A549 (cell line): ENCODE results near the gene PRKD3. TPM values are rescaled to one million over a fixed set of nuclear protein-coding genes. Genes with fewer than 3 reads are reported as not detected.

Source experiments
- ATAC-seq, 2 experiments: fragments of 200-7000 bp in 1 of 2; fragments of >200 bp in 1 of 2; cut with Nextera tagmentation in 1 of 2; cut with Tn5 transposase in 1 of 2; 3 replicates each; pipeline versions ENCODE4 v1.8.0 to v1.9.1; 2018 to 2020; ENCODE audit warnings: mild to moderate bottlenecking in 1 of 2, moderate library complexity in 1 of 2
- CTCF ChIA-PET: fragments of 300-600 bp; sonication (Branson Sonifier 250); formaldehyde crosslinking; extraction: SDS; loops from one replicate; lab custom pipeline; 2021; ENCODE audit warnings: antibody characterized with exemption, inconsistent platforms; lab: Yijun Ruan, JAX
- POLR2A ChIA-PET: fragments of 350-600 bp; formaldehyde crosslinking; extraction: SDS; loops from one replicate; lab custom pipeline; 2021; ENCODE audit warnings: antibody characterized with exemption, inconsistent platforms; lab: Yijun Ruan, JAX
- DNase-seq, 2 experiments: peaks; one replicate each; pipeline versions ENCODE4 v3.0.0 to v3.0.0-alpha.2; 2011 to 2016; ENCODE audit warnings: low read depth in 1 of 2, low spot score in 1 of 2
- FAIRE-seq: peaks from 2 replicates; lab custom pipeline; 2011; peaks lifted over from hg19 to GRCh38; lab: Jason Lieb, UNC
- H3K27ac ChIP-seq, 2 experiments: fragments of >200 bp; sonication (Bioruptor Twin); formaldehyde crosslinking; 3 replicates each; pipeline ENCODE4 v1.5.1; 2016 to 2017
- H3K4me1 ChIP-seq: fragments of >200 bp; sonication (Bioruptor Twin); formaldehyde crosslinking; 3 replicates; pipeline ENCODE4 v1.6.1; 2016
- H3K4me2 ChIP-seq: fragments of >200 bp; sonication (Bioruptor Twin); formaldehyde crosslinking; 3 replicates; pipeline ENCODE4 v1.6.1; 2016
- H3K4me3 ChIP-seq: fragments of >200 bp; sonication (Bioruptor Twin); formaldehyde crosslinking; 3 replicates; pipeline ENCODE4 v1.5.1; 2016
- H3K9me3 ChIP-seq: fragments of >200 bp; sonication (Bioruptor Twin); formaldehyde crosslinking; 3 replicates; pipeline ENCODE4 v1.6.1; 2016
- BCL3 ChIP-seq: fragments of >200 bp; sonication (Bioruptor Twin); formaldehyde crosslinking; IDR thresholded peaks from 3 replicates; pipeline ENCODE4 v1.6.1; 2016
- CHD2 ChIP-seq: fragments of 150-350 bp; IDR thresholded peaks from 2 replicates; pipeline ENCODE4 v1.6.1; 2014; ENCODE audit warnings: low read length; ENCODE audit not compliant: partially characterized antibody
- FOXS1 ChIP-seq: fragments of 250-450 bp; sonication (Bioruptor Pico); IDR thresholded peaks from 2 replicates; pipeline ENCODE4 v1.5.0; 2020; ENCODE audit warnings: mild to moderate bottlenecking, moderate library complexity
- HES2 ChIP-seq: fragments of >200 bp; sonication (Bioruptor Twin); formaldehyde crosslinking; IDR thresholded peaks from 2 replicates; pipeline ENCODE4 v1.6.1; 2016
- HMGXB4 ChIP-seq: fragments of 250-450 bp; sonication (Bioruptor Pico); IDR thresholded peaks from 2 replicates; pipeline ENCODE4 v1.5.0; 2021; ENCODE audit warnings: mild to moderate bottlenecking, moderate library complexity, borderline replicate concordance
- HOXA7 ChIP-seq: fragments of 250-450 bp; sonication (Bioruptor Pico); IDR thresholded peaks from 2 replicates; pipeline ENCODE4 v1.5.0; 2020; ENCODE audit warnings: mild to moderate bottlenecking, moderate library complexity
- JUN ChIP-seq, 2 experiments: fragments of >200 bp; sonication (Bioruptor Twin); formaldehyde crosslinking; IDR thresholded peaks; 2 replicates in 1 of 2; 3 replicates in 1 of 2; pipeline ENCODE4 v1.6.1; 2016 to 2017
- JUNB ChIP-seq: fragments of >200 bp; sonication (Bioruptor Twin); formaldehyde crosslinking; IDR thresholded peaks from 2 replicates; pipeline ENCODE4 v1.6.1; 2016
- KDM5A ChIP-seq: fragments of 200-600 bp; sonication (generic); IDR thresholded peaks from 2 replicates; pipeline ENCODE4 v1.6.1; 2016; ENCODE audit warnings: antibody characterized with exemption, mild to moderate bottlenecking
- NPAS2 ChIP-seq: fragments of 250-450 bp; sonication (Bioruptor Pico); IDR thresholded peaks from 2 replicates; pipeline ENCODE4 v1.8.0; 2022; ENCODE audit warnings: mild to moderate bottlenecking, moderate library complexity, borderline replicate concordance
- NR3C1 ChIP-seq: fragments of >200 bp; sonication (Bioruptor Twin); formaldehyde crosslinking; IDR thresholded peaks from 3 replicates; pipeline ENCODE4 v1.6.1; 2017
- SREBF2 ChIP-seq: fragments of 450-650 bp; IDR thresholded peaks from 2 replicates; pipeline ENCODE4 v1.6.1; 2014; ENCODE audit warnings: mild to moderate bottlenecking, moderate library complexity
- USF2 ChIP-seq: fragments of 450-650 bp; IDR thresholded peaks from 2 replicates; pipeline ENCODE4 v1.6.1; 2014; ENCODE audit warnings: antibody characterized with exemption
- ZFP36 ChIP-seq: fragments of 450-650 bp; IDR thresholded peaks from 2 replicates; pipeline ENCODE4 v1.6.1; 2014; ENCODE audit warnings: borderline replicate concordance; ENCODE audit not compliant: partially characterized antibody
- polyA plus RNA-seq, 4 experiments: library from polyadenylated mRNA; depleted of rRNA in 3 of 4; stranded (reverse); fragments of >200 nt; fragmentation: RNase III in 1 of 4; extraction: RNeasy Plus Mini Kit Qiagen cat#74134 plus additional on column Dnase treatment in 1 of 4; gene quantifications; 2 replicates in 3 of 4; 3 replicates in 1 of 4; pipeline ENCODE4 v1.2.3, GENCODE V29; 2011 to 2017
- TF ChIP-seq, protein P1 (sequence below): fragments of 200-600 bp; sonication (generic); IDR thresholded peaks from 2 replicates; pipeline ENCODE4 v1.6.1; 2016; ENCODE audit warnings: antibody characterized with exemption, mild to moderate bottlenecking, moderate library complexity
- TF ChIP-seq, protein P2 (sequence below): fragments of 150-350 bp; IDR thresholded peaks from 2 replicates; pipeline ENCODE4 v1.6.1; 2014; ENCODE audit warnings: low read depth, mild to moderate bottlenecking, low read length
- TF ChIP-seq, protein P3 (sequence below): IDR thresholded peaks from 2 replicates; pipeline ENCODE4 v1.6.1; 2012

Gene PRKD3
- polyA plus RNA-seq, 2 of the 4 experiments (the other 2 are of a cell fraction), result 18.2 to 28.9 TPM

- no peak overlapping the region for H3K4me2 ChIP-seq
- no peak for DNase-seq
- CTCF ChIA-PET, result interaction anchor here (0.8 to 3.6 kb wide), 4 partner anchors 13 to 547 kb away, joined by 3 to 14 read pairs (median 4); partner anchors contain the start of gene QPCT
- H3K9me3 ChIP-seq, result no peaks in the 10 kb centered on the region
- H3K4me3 ChIP-seq, result no peak overlapping the region
- no peak for TF ChIP-seq CHD2
- TF ChIP-seq, protein P1, sequence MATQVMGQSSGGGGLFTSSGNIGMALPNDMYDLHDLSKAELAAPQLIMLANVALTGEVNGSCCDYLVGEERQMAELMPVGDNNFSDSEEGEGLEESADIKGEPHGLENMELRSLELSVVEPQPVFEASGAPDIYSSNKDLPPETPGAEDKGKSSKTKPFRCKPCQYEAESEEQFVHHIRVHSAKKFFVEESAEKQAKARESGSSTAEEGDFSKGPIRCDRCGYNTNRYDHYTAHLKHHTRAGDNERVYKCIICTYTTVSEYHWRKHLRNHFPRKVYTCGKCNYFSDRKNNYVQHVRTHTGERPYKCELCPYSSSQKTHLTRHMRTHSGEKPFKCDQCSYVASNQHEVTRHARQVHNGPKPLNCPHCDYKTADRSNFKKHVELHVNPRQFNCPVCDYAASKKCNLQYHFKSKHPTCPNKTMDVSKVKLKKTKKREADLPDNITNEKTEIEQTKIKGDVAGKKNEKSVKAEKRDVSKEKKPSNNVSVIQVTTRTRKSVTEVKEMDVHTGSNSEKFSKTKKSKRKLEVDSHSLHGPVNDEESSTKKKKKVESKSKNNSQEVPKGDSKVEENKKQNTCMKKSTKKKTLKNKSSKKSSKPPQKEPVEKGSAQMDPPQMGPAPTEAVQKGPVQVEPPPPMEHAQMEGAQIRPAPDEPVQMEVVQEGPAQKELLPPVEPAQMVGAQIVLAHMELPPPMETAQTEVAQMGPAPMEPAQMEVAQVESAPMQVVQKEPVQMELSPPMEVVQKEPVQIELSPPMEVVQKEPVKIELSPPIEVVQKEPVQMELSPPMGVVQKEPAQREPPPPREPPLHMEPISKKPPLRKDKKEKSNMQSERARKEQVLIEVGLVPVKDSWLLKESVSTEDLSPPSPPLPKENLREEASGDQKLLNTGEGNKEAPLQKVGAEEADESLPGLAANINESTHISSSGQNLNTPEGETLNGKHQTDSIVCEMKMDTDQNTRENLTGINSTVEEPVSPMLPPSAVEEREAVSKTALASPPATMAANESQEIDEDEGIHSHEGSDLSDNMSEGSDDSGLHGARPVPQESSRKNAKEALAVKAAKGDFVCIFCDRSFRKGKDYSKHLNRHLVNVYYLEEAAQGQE, result no peak
- TF ChIP-seq, protein P2, sequence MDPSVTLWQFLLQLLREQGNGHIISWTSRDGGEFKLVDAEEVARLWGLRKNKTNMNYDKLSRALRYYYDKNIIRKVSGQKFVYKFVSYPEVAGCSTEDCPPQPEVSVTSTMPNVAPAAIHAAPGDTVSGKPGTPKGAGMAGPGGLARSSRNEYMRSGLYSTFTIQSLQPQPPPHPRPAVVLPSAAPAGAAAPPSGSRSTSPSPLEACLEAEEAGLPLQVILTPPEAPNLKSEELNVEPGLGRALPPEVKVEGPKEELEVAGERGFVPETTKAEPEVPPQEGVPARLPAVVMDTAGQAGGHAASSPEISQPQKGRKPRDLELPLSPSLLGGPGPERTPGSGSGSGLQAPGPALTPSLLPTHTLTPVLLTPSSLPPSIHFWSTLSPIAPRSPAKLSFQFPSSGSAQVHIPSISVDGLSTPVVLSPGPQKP, result no peak
- no peak for TF ChIP-seq USF2
- no peak for TF ChIP-seq HES2
- no peak for TF ChIP-seq NPAS2 (CRISPR knock-in tag)
- TF ChIP-seq SREBF2, result no peak
- no peak for TF ChIP-seq HOXA7 (CRISPR knock-in tag)
- no peak for TF ChIP-seq JUNB
- TF ChIP-seq FOXS1 (CRISPR knock-in tag), result no peak
- TF ChIP-seq HMGXB4, result no peak
- TF ChIP-seq KDM5A, result no peak
- TF ChIP-seq NR3C1, result no peak
- no peak for TF ChIP-seq ZFP36
- TF ChIP-seq, protein P3, sequence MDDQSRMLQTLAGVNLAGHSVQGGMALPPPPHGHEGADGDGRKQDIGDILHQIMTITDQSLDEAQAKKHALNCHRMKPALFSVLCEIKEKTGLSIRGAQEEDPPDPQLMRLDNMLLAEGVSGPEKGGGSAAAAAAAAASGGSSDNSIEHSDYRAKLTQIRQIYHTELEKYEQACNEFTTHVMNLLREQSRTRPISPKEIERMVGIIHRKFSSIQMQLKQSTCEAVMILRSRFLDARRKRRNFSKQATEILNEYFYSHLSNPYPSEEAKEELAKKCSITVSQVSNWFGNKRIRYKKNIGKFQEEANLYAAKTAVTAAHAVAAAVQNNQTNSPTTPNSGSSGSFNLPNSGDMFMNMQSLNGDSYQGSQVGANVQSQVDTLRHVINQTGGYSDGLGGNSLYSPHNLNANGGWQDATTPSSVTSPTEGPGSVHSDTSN, result no peak
- TF ChIP-seq BCL3, result no peak
- no peak for TF ChIP-seq JUN (IDR thresholded peaks at IDR 0.05)
- TF ChIP-seq, all 56 proteins: peak for 0
- POLR2A ChIA-PET, result no interaction called here
- FAIRE-seq (no peak), ATAC-seq (no peak)
- Histone ChIP-seq H3K4me1 (no peaks in the 10 kb centered on the region), H3K27ac (no peak overlapping the region)
Measured at GRCh38 chr2:37330681-37331080, 6.0 kb upstream of the PRKD3 start.
